GM23338 (cell line): ENCODE measurements around the gene ZNF281.

Source experiments
- EZH2phosphoT487 ChIP-seq: fragments of 200-600 bp; sonication (generic); IDR thresholded peaks from one replicate; pipeline ENCODE4 v1.8.1; 2018; ENCODE audit warnings: antibody characterized with exemption; ENCODE audit not compliant: unreplicated experiment
- TF ChIP-seq, protein P1 (sequence below), 2 experiments: fragments of 200-600 bp in 1 of 2; sonication (generic) in 1 of 2; conservative IDR thresholded peaks; 2 replicates each; pipeline versions ENCODE4 v1.5.1 to v1.6.1; 2016 to 2017; ENCODE audit warnings: antibody characterized with exemption in 2 of 2, low read depth in 2 of 2, mild to moderate bottlenecking in 2 of 2, moderate library complexity in 1 of 2

DNA sequence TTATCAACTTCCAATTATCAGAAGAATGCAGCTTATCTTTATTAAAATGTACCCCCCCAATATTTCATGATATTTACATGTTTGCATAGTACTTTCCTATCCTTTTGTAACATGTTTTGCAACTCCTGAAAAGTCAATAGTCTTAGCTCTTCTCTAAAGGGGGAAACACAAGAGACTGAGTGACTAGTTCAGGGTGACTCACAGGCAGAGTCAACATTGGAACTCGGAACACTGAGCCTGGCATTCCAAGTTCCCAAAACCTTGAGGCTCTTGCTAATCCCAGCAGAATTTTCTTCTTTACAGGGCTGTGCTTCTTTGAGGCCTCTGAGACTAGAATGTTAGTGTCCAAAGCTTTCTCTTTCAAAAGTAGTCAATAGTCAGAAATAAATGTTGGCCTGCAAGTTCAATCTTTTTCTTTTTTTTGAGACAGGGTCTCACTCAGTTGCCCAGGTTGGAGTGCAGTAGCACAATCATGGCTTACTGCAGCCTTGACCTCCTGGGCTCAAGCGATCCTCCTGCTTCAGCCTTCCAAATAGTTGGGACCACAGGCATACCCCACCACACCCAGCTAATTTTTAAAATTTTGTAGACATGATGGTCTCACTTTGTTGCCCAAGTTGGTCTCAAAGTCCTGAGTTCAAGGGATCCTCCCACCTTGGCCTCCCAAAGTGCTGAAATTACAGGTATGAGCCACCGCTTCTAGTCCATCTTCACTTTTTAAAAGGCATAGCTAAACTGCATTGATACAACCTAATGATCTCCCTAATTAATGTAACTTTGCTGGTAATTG is 37.5 kb downstream of the ZNF281 start:
- TF ChIP-seq, protein P1, sequence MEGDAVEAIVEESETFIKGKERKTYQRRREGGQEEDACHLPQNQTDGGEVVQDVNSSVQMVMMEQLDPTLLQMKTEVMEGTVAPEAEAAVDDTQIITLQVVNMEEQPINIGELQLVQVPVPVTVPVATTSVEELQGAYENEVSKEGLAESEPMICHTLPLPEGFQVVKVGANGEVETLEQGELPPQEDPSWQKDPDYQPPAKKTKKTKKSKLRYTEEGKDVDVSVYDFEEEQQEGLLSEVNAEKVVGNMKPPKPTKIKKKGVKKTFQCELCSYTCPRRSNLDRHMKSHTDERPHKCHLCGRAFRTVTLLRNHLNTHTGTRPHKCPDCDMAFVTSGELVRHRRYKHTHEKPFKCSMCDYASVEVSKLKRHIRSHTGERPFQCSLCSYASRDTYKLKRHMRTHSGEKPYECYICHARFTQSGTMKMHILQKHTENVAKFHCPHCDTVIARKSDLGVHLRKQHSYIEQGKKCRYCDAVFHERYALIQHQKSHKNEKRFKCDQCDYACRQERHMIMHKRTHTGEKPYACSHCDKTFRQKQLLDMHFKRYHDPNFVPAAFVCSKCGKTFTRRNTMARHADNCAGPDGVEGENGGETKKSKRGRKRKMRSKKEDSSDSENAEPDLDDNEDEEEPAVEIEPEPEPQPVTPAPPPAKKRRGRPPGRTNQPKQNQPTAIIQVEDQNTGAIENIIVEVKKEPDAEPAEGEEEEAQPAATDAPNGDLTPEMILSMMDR (conservative IDR thresholded peaks at IDR 0.05; ENCODE audit: low read depth in 2 of 2): no peak
- no peak for TF ChIP-seq EZH2phosphoT487
